Thyroid gland (tissue), 4 donors: ENCODE measurements around the gene DNAH17.

Experiments
- POLR2A ChIP-seq, 2 donors: fragments of 450-650 bp; IDR thresholded peaks; one replicate each; pipeline ENCODE4 v1.6.1; 2017; ENCODE audit warnings: antibody characterized with exemption in 2 of 2, mild to moderate bottlenecking in 2 of 2, moderate library complexity in 1 of 2
- TF ChIP-seq, protein P1 (sequence below), 6 experiments: fragments of 200-600 bp in 3 of 6; fragments of 450-650 bp in 3 of 6; sonication (generic) in 3 of 6; IDR thresholded peaks; one replicate each; pipeline ENCODE4 v1.5.1; 2016 to 2019; ENCODE audit warnings: antibody characterized with exemption in 6 of 6, mild to moderate bottlenecking in 2 of 6, inconsistent platforms in 1 of 6, moderate library complexity in 1 of 6

DNA sequence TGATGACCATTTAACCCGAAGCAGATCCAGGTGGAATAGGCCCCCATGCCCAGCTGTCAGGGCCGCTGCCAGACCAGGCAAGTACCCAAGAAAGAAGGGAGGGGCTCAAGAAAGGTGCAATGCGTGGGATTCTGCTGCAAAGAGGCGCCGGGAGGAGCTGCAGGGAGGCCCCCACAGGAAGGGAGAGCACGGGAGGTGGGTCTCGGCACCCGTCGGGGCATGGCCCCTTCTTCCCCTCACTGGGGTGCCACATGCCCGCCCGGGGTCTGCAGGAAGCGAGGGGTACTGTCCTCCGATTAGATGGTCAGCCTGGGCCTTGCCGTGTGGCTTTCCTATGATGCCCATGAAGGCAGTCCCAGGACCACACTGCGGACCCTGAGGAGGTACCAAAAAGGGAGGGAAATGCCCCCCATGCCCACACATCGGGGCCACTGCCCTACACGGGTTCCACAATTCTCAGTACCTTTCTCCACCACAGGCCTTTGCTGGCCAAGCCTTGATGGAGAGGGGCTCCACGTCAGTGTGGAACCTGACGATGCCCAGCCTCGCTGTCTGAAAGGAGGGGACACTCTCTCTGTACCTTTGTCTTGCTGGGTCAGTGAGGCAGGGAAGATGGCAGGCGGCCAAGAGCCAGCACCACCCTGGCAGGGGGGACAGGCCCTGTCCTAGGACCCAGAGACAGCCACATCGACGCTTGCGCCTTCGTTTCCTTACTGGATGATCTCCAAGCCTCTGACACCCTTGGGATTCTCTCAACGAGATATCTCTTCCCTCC lies 45.5 kb upstream of the DNAH17 start:
- TF ChIP-seq, protein P1, sequence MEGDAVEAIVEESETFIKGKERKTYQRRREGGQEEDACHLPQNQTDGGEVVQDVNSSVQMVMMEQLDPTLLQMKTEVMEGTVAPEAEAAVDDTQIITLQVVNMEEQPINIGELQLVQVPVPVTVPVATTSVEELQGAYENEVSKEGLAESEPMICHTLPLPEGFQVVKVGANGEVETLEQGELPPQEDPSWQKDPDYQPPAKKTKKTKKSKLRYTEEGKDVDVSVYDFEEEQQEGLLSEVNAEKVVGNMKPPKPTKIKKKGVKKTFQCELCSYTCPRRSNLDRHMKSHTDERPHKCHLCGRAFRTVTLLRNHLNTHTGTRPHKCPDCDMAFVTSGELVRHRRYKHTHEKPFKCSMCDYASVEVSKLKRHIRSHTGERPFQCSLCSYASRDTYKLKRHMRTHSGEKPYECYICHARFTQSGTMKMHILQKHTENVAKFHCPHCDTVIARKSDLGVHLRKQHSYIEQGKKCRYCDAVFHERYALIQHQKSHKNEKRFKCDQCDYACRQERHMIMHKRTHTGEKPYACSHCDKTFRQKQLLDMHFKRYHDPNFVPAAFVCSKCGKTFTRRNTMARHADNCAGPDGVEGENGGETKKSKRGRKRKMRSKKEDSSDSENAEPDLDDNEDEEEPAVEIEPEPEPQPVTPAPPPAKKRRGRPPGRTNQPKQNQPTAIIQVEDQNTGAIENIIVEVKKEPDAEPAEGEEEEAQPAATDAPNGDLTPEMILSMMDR (IDR thresholded peaks at IDR 0.05) = no peak
- no peak for TF ChIP-seq POLR2A (IDR thresholded peaks at IDR 0.05)
